ENCODE results near the gene SEMA7A. TPM values are rescaled to one million over a fixed set of nuclear protein-coding genes. Genes with fewer than 3 reads are reported as not detected.

The SEMA7A gene
- total RNA-seq, 4 donors from 2014 or later: 0.20 to 5.6 (median 3.1) TPM

Small RNA genes within 50 kb of the gene (small RNA-seq; reads per million reads assigned to genes)
- gene MIR6881: 0 reads per million in 4 donors

Other genes with a start within 250 kb of the SEMA7A start
- not detected for gene STRA6, start 231.2 kb downstream of the SEMA7A start, total RNA-seq
- gene CCDC33, start 197.6 kb downstream of the SEMA7A start, total RNA-seq: under 1 TPM in 1 of 4 donors, not detected in 3; 0.16 TPM
- gene CYP11A1, start 66.3 kb downstream of the SEMA7A start, total RNA-seq: under 1 TPM in 2 of 4 donors, not detected in 2; 0.40 to 0.79 TPM
- gene UBL7, start 27.2 kb upstream of the SEMA7A start, total RNA-seq: 100 to 1,000 TPM in 1 of 4 donors, 10 to 100 TPM in 2, 1 to 10 TPM in 1; 4.0 to 157 (median 42.3) TPM
- gene ARID3B, start 107.3 kb upstream of the SEMA7A start, total RNA-seq: 10 to 100 TPM in 3 of 4 donors, 1 to 10 TPM in 1; 9.6 to 25.8 (median 12.5) TPM
- 100 to 1,000 TPM; 144 to 420 (median 208) TPM for gene CLK3, start 181.9 kb upstream of the SEMA7A start, total RNA-seq

All from transverse colon (tissue), 4 donors.